H1 (cell line): Measurements from ENCODE around the gene AGPAT3. TPM values are rescaled to one million over a fixed set of nuclear protein-coding genes. Genes with fewer than 3 reads are reported as not detected.

Experiments used
- CTCF ChIA-PET: fragments of 300-600 bp; sonication (Branson Sonifier 250); formaldehyde crosslinking; loops from one replicate; lab custom pipeline; 2021; ENCODE audit not compliant: partially characterized antibody; lab: Charles Lee
- POLR2A ChIA-PET: fragments of 300-600 bp; sonication (Branson Sonifier 250); formaldehyde crosslinking; loops from one replicate; lab custom pipeline; 2021; ENCODE audit warnings: inconsistent platforms; ENCODE audit not compliant: partially characterized antibody; lab: Charles Lee
- DNase-seq, 2 experiments: peaks; one replicate each; pipeline versions ENCODE4 v3.0.0 to v3.0.0-alpha.2; 2010 to 2022; ENCODE audit warnings: low spot score in 2 of 2, low read depth in 1 of 2, mixed read lengths in 1 of 2
- FAIRE-seq: peaks from 2 replicates; lab custom pipeline; 2011; peaks lifted over from hg19 to GRCh38; lab: Jason Lieb, UNC
- H2AFZ ChIP-seq: 2 replicates; pipeline ENCODE4 v1.8.1; 2012; ENCODE audit warnings: low read length, inconsistent platforms
- H2AK5ac ChIP-seq: 2 replicates; pipeline ENCODE4 v1.6.1; 2013; ENCODE audit warnings: low read depth, low read length
- H2BK120ac ChIP-seq: replicated peaks from 2 replicates; pipeline ENCODE3; 2013; ENCODE audit warnings: low read depth, low read length, inconsistent platforms
- H2BK12ac ChIP-seq: 2 replicates; pipeline ENCODE4 v1.6.1; 2013; ENCODE audit warnings: low read depth, low read length
- H2BK15ac ChIP-seq: 2 replicates; pipeline ENCODE4 v1.6.1; 2013; ENCODE audit warnings: low read length
- H2BK20ac ChIP-seq: 2 replicates; pipeline ENCODE4 v1.6.1; 2013; ENCODE audit warnings: low read length
- H2BK5ac ChIP-seq: 2 replicates; pipeline ENCODE4 v1.6.1; 2013; ENCODE audit warnings: low read depth, low read length
- H3K14ac ChIP-seq: 2 replicates; pipeline ENCODE4 v1.6.1; 2013; ENCODE audit warnings: inconsistent platforms; ENCODE audit not compliant: insufficient read length
- H3K18ac ChIP-seq: 2 replicates; pipeline ENCODE4 v1.6.1; 2013; ENCODE audit warnings: low read length; ENCODE audit errors: extremely low read depth
- H3K23ac ChIP-seq: 2 replicates; pipeline ENCODE4 v1.6.1; 2013; ENCODE audit warnings: inconsistent platforms; ENCODE audit not compliant: insufficient read length
- H3K23me2 ChIP-seq: 2 replicates; pipeline ENCODE4 v1.6.1; 2013; ENCODE audit warnings: low read depth, low read length
- H3K27ac ChIP-seq: 2 replicates; pipeline ENCODE4 v1.6.1; 2011; ENCODE audit warnings: low read depth, low read length, inconsistent platforms
- H3K27me3 ChIP-seq, 4 experiments: replicated peaks in 1 of 4; 1 replicate in 1 of 4; 2 replicates in 3 of 4; pipeline versions ENCODE4 v1.6.1 to v1.8.1; 2011 to 2013; ENCODE audit warnings: low read length in 3 of 4, mild to moderate bottlenecking in 3 of 4, inconsistent platforms in 2 of 4, mixed read lengths in 2 of 4, moderate library complexity in 1 of 4; ENCODE audit not compliant: control insufficient read depth in 3 of 4, insufficient read depth in 3 of 4; ENCODE audit errors: extremely low read depth in 1 of 4
- H3K36me3 ChIP-seq, 4 experiments: 2 replicates each; pipeline versions ENCODE4 v1.6.1 to v1.8.1; 2011 to 2013; ENCODE audit warnings: mild to moderate bottlenecking in 4 of 4, low read length in 3 of 4, moderate library complexity in 2 of 4, control low read depth in 1 of 4, inconsistent platforms in 1 of 4; ENCODE audit not compliant: insufficient read depth in 4 of 4, control insufficient read depth in 2 of 4
- H3K4ac ChIP-seq: replicated peaks from 2 replicates; pipeline ENCODE3; 2013; ENCODE audit warnings: low read length, low read depth, mixed read lengths, inconsistent platforms; ENCODE audit not compliant: insufficient read length
- H3K4me1 ChIP-seq, 4 experiments: replicated peaks in 1 of 4; 1 replicate in 1 of 4; 2 replicates in 3 of 4; pipeline versions ENCODE4 v1.6.1 to v1.8.1; 2011 to 2013; ENCODE audit warnings: low read length in 3 of 4, inconsistent platforms in 2 of 4, mixed read lengths in 1 of 4; ENCODE audit not compliant: insufficient read depth in 4 of 4, control insufficient read depth in 3 of 4
- H3K4me2 ChIP-seq, 2 experiments: 2 replicates each; pipeline versions ENCODE4 v1.6.1 to v1.8.1; 2011 to 2013; ENCODE audit warnings: low read depth in 2 of 2, low read length in 2 of 2, control low read depth in 1 of 2, inconsistent platforms in 1 of 2, mild to moderate bottlenecking in 1 of 2; ENCODE audit not compliant: insufficient read depth in 1 of 2
- H3K4me3 ChIP-seq, 4 experiments: fragments of 200-600, 300-600 bp in 1 of 4; sonication (generic), shearing (Covaris generic), sonication (Bioruptor Twin) in 1 of 4; 2 replicates each; pipeline versions ENCODE4 v1.5.1 to v1.8.1; 2011 to 2016; ENCODE audit warnings: low read length in 4 of 4, low read depth in 3 of 4, control low read depth in 2 of 4, inconsistent platforms in 2 of 4, mild to moderate bottlenecking in 2 of 4, mixed read lengths in 1 of 4, moderate library complexity in 1 of 4; ENCODE audit not compliant: insufficient read depth in 2 of 4; ENCODE audit errors: extremely low read depth in 1 of 4
- H3K56ac ChIP-seq: replicated peaks from 2 replicates; pipeline ENCODE3; 2013; ENCODE audit warnings: low read depth, mild to moderate bottlenecking, mixed read lengths, low read length, inconsistent platforms; ENCODE audit not compliant: insufficient read length
- H3K79me1 ChIP-seq: 2 replicates; pipeline ENCODE4 v1.6.1; 2013; ENCODE audit warnings: low read depth, low read length, control low read depth
- H3K79me2 ChIP-seq, 2 experiments: 2 replicates each; pipeline versions ENCODE4 v1.6.1 to v1.8.1; 2012 to 2013; ENCODE audit warnings: low read length in 2 of 2, mild to moderate bottlenecking in 2 of 2, inconsistent platforms in 1 of 2; ENCODE audit not compliant: insufficient read depth in 2 of 2, control insufficient read depth in 1 of 2
- H3K9ac ChIP-seq, 4 experiments: replicated peaks in 1 of 4; 1 replicate in 1 of 4; 2 replicates in 3 of 4; pipeline versions ENCODE4 v1.6.1 to v1.8.1; 2011 to 2013; ENCODE audit warnings: low read depth in 3 of 4, low read length in 3 of 4, control low read depth in 2 of 4, mild to moderate bottlenecking in 2 of 4, moderate library complexity in 2 of 4, inconsistent platforms in 1 of 4; ENCODE audit errors: extremely low read depth in 1 of 4
- H3K9me3 ChIP-seq, 2 experiments: 2 replicates each; pipeline versions ENCODE4 v1.6.1 to v1.8.1; 2012 to 2013; ENCODE audit warnings: mild to moderate bottlenecking in 2 of 2, moderate library complexity in 2 of 2, control low read depth in 1 of 2, inconsistent platforms in 1 of 2, low read depth in 1 of 2, low read length in 1 of 2, mixed read lengths in 1 of 2; ENCODE audit not compliant: insufficient read depth in 2 of 2
- H4K20me1 ChIP-seq, 2 experiments: replicated peaks in 1 of 2; 2 replicates each; pipeline versions ENCODE3 to v1.8.1; 2011 to 2013; ENCODE audit warnings: inconsistent platforms in 2 of 2, low read length in 2 of 2, mild to moderate bottlenecking in 1 of 2; ENCODE audit not compliant: insufficient read depth in 2 of 2, control insufficient read depth in 1 of 2
- H4K5ac ChIP-seq: 2 replicates; pipeline ENCODE4 v1.6.1; 2013; ENCODE audit warnings: low read length, low read depth, mixed read lengths, inconsistent platforms; ENCODE audit not compliant: insufficient read length
- H4K8ac ChIP-seq: 2 replicates; pipeline ENCODE4 v1.8.0; 2013; ENCODE audit warnings: mild to moderate bottlenecking, moderate library complexity, low read length, inconsistent platforms; ENCODE audit not compliant: insufficient read depth; ENCODE audit errors: extremely low read depth
- H4K91ac ChIP-seq: replicated peaks from 2 replicates; pipeline ENCODE3; 2013; ENCODE audit warnings: low read length, mixed read lengths, inconsistent platforms; ENCODE audit not compliant: insufficient read length
- ATF3 ChIP-seq: IDR thresholded peaks from 2 replicates; pipeline ENCODE4 v1.6.1; 2011; ENCODE audit warnings: low read depth, mild to moderate bottlenecking, low read length; ENCODE audit not compliant: insufficient read depth
- FOSL1 ChIP-seq: IDR thresholded peaks from 2 replicates; pipeline ENCODE4 v1.6.1; 2011; ENCODE audit warnings: mild to moderate bottlenecking, low read depth, low read length, moderate library complexity; ENCODE audit not compliant: insufficient read depth
- GABPA ChIP-seq: IDR thresholded peaks from 2 replicates; pipeline ENCODE4 v1.6.1; 2011; ENCODE audit warnings: mild to moderate bottlenecking, low read length, moderate library complexity, borderline replicate concordance; ENCODE audit not compliant: insufficient read depth
- KDM4A ChIP-seq: IDR thresholded peaks from one replicate; pipeline ENCODE4 v1.7.1; 2012; ENCODE audit warnings: low read depth, mild to moderate bottlenecking, moderate library complexity, low read length, inconsistent platforms; ENCODE audit not compliant: severe bottlenecking
- PHF8 ChIP-seq: fragments of 200-600 bp; sonication (generic); conservative IDR thresholded peaks from 2 replicates; pipeline ENCODE4 v1.7.1; 2012; ENCODE audit warnings: low read depth, mild to moderate bottlenecking, inconsistent platforms, low read length, moderate library complexity
- POU5F1 ChIP-seq: IDR thresholded peaks from 2 replicates; pipeline ENCODE4 v1.6.1; 2011; ENCODE audit warnings: low read depth, mild to moderate bottlenecking, low read length, moderate library complexity
- SP2 ChIP-seq: IDR thresholded peaks from 2 replicates; pipeline ENCODE4 v1.6.1; 2012; ENCODE audit warnings: mild to moderate bottlenecking, low read length, inconsistent platforms
- TAF7 ChIP-seq: optimal IDR thresholded peaks from 2 replicates; pipeline ENCODE3; 2011; ENCODE audit warnings: low read depth, mild to moderate bottlenecking, inconsistent platforms, low read length, moderate library complexity, borderline replicate concordance
- USF2 ChIP-seq: IDR thresholded peaks from 2 replicates; pipeline ENCODE4 v1.6.1; 2011; ENCODE audit warnings: low read length, improper control_type of control experiment
- YY1 ChIP-seq: IDR thresholded peaks from 2 replicates; pipeline ENCODE4 v1.6.1; 2011; ENCODE audit warnings: low read depth, mild to moderate bottlenecking, low read length
- WGBS, 2 experiments: shearing (Covaris generic) in 1 of 2; methylation state at CpG; one replicate each; pipeline versions ENCODE4 v1.1.6 to v1.1.7; 2013 to 2015; ENCODE audit warnings: low lambda C conversion rate in 2 of 2, mixed read lengths in 2 of 2, inconsistent platforms in 1 of 2, low coverage in 1 of 2, missing lambda C conversion rate in 1 of 2; ENCODE audit not compliant: insufficient replicate concordance in 2 of 2, insufficient coverage in 1 of 2, insufficient read length in 1 of 2; ENCODE audit errors: extremely low coverage in 1 of 2, missing lambda C conversion rate in 1 of 2; 5-methylcytosine and 5-hydroxymethylcytosine counted together
- polyA plus RNA-seq, 7 experiments: library from polyadenylated mRNA; depleted of rRNA in 3 of 7; stranded (reverse) in 5 of 7; unstranded in 2 of 7; fragments of >200 nt in 5 of 7; fragments of 200-250 nt in 2 of 7; gene quantifications; 1 replicate in 5 of 7; 2 replicates in 1 of 7; 4 replicates in 1 of 7; pipeline versions ENCODE4 v1.2.1 to v1.2.3, GENCODE V29; 2011 to 2013; ENCODE audit warnings: missing spikeins in 2 of 7, mixed read lengths in 2 of 7
- total RNA-seq: library from RNA; stranded (reverse); fragmentation: NEBNext Ultra II Directional; extraction: Animal tissue kit (Norgen Biotek cat#: 25700); gene quantifications from 2 replicates; pipeline ENCODE4 v1.2.1, GENCODE V29; 2021

The AGPAT3 gene
- total and polyA plus RNA-seq, 2 of the 8 experiments (the other 6 are each of a cell fraction or from before 2014, with no cell fraction given) = 5.8 to 7.3 TPM

- Histone ChIP-seq H4K91ac (no peak overlapping the region), H3K23ac (no peak overlapping the region), H3K36me3 (no peaks in the 10 kb centered on the region), H3K14ac (no peak overlapping the region), H3K9me3 (peaks cover 3 to 12% of the 10 kb centered on the region in 2 experiments; a peak in 1 of 4 replicates), H2BK120ac (no peak overlapping the region), H3K27me3 (no peaks in the 10 kb centered on the region), H2AFZ (no peak overlapping the region), H2BK20ac (no peak overlapping the region), H2BK15ac (no peak overlapping the region), H3K18ac (no peak overlapping the region), H3K23me2 (no peaks in the 10 kb centered on the region), H3K79me1 (0 out of 2 replicates have a peak, but pooled peaks cover 2% of the 10 kb centered on the region), H3K4me3 (no peak overlapping the region), H2AK5ac (no peak overlapping the region), H3K4me2 (no peak overlapping the region), H3K27ac (no peak overlapping the region; the same call in 1 of the 2 replicates), H4K8ac (no peak overlapping the region), H2BK12ac (no peak overlapping the region), H4K5ac (no peak overlapping the region), H3K4me1 (no peaks in the 10 kb centered on the region; a peak in 1 of 7 replicates), H4K20me1 (no peaks in the 10 kb centered on the region), H2BK5ac (no peak overlapping the region), H3K56ac (no peak overlapping the region), H3K79me2 (no peaks in the 10 kb centered on the region), H3K4ac (no peak overlapping the region), H3K9ac (no peak overlapping the region)
- ChIA-PET CTCF (interaction anchor here (1.4 kb wide), 1 partner anchor 41 kb away, joined by 3 read pairs; no protein-coding TSS in a partner anchor), POLR2A (no interaction called here)
- FAIRE-seq = no peak
- 87% methylated on average over 6 of the region's 6 CpGs; no CpG with 5 or more reads in 1 of the 2 experiments for WGBS, 2 experiments
- no peak for DNase-seq
- TF ChIP-seq FOSL1 (no peak), KDM4A (no peak), GABPA (no peak), POU5F1 (no peak), PHF8 (no peak), ATF3 (no peak), USF2 (no peak), TAF7 (no peak), SP2 (no peak), YY1 (no peak)
Measured at GRCh38 chr21:43900690-43901089, 35.7 kb downstream of the AGPAT3 start.
